Esophagus squamous epithelium (tissue), 4 donors: ENCODE results near the gene POLE2.

ENCODE experiments used
- POLR2A ChIP-seq, 4 donors: fragments of 450-650 bp; IDR thresholded peaks; one replicate each; pipeline ENCODE4 v1.6.1; 2017; ENCODE audit warnings: antibody characterized with exemption in 4 of 4, mild to moderate bottlenecking in 4 of 4, moderate library complexity in 3 of 4
- TF ChIP-seq, protein P1 (sequence below), 6 experiments: fragments of 450-650 bp in 4 of 6; fragments of 200-600 bp in 2 of 6; sonication (generic) in 2 of 6; IDR thresholded peaks; one replicate each; pipeline ENCODE4 v1.5.1; 2016 to 2019; ENCODE audit warnings: antibody characterized with exemption in 6 of 6, mild to moderate bottlenecking in 4 of 6, moderate library complexity in 4 of 6

DNA sequence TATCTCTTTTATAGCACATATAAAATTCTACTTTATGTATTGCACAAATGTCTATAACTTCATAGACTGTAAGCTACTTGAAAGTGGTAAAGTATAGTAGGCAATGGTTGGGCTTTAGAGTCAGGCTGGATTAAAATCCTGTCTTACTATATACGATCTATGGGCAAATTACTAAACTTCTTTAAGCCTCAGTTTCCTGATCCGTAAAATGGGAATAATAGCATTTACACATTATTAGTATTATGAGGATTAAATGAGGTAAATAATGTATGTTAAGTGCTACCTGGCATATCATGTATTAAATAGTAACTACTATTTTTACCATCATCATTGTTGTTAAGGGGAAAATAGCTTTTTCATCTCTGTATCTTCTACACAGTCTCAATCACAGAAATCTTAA is 14.4 kb downstream of the POLE2 start:
- TF ChIP-seq, protein P1, sequence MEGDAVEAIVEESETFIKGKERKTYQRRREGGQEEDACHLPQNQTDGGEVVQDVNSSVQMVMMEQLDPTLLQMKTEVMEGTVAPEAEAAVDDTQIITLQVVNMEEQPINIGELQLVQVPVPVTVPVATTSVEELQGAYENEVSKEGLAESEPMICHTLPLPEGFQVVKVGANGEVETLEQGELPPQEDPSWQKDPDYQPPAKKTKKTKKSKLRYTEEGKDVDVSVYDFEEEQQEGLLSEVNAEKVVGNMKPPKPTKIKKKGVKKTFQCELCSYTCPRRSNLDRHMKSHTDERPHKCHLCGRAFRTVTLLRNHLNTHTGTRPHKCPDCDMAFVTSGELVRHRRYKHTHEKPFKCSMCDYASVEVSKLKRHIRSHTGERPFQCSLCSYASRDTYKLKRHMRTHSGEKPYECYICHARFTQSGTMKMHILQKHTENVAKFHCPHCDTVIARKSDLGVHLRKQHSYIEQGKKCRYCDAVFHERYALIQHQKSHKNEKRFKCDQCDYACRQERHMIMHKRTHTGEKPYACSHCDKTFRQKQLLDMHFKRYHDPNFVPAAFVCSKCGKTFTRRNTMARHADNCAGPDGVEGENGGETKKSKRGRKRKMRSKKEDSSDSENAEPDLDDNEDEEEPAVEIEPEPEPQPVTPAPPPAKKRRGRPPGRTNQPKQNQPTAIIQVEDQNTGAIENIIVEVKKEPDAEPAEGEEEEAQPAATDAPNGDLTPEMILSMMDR (IDR thresholded peaks at IDR 0.05): no peak
- TF ChIP-seq POLR2A (IDR thresholded peaks at IDR 0.05): no peak
